Measurements from ENCODE around the gene CHST11. TPM values are rescaled to one million over a fixed set of nuclear protein-coding genes. Genes with fewer than 3 reads are reported as not detected.

CHST11 gene
- total RNA-seq, 1 experiment from 2014 or later, result 6.7 TPM

DNA sequence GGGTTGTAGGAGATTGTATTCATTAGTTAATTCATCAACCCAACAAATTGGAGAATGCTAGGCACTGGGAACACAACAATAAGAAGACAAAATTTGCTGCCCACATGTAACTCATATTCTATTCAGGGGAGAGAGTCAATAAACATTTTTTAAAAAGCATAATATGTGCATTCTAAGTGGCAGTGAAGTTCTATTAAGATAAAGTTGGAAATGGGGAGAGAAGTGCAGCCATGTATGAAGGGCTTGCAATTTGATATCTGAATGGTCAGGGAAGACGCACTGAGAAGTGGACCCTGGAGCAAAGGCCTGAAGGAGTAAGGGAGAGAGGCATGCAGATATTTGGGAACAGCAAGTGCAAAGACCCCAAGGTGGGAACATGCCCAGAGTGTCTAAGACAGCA is 40.2 kb upstream of the CHST11 start:
- Mint-ChIP-seq H3K36me3 (ENCODE audit: insufficient read depth in 1 of 3, low read depth in 3 of 3) (no peaks in the 10 kb centered on the region), H3K4me1 (peaks cover 18 to 20% of the 10 kb centered on the region in 2 experiments), H3K27ac (no peak overlapping the region), H3K27me3 (ENCODE audit: low read depth) (peaks cover 19% of the 10 kb centered on the region), H3K9me3 (no peaks in the 10 kb centered on the region), H3K4me3 (no peak overlapping the region)
- Histone ChIP-seq H3K4me1 (ENCODE audit: insufficient read depth, low read length) (peaks cover 6% of the 10 kb centered on the region; the same call in 1 of the 2 replicates), H2BK120ac (ENCODE audit: low read depth, low read length, poor library complexity, severe bottlenecking) (no peak overlapping the region), H2BK15ac (ENCODE audit: low read depth, low read length) (no peak overlapping the region), H2AK5ac (ENCODE audit: insufficient read length, low read length) (no peak overlapping the region), H3K18ac (ENCODE audit: insufficient read length, low read depth, low read length) (no peak overlapping the region), H3K23ac (ENCODE audit: insufficient read length, low read depth, low read length) (no peak overlapping the region), H3K4me2 (ENCODE audit: insufficient read depth, insufficient read length, low read length) (no peak overlapping the region), H3K27me3 (ENCODE audit: insufficient read depth, low read length) (0 out of 2 replicates have a peak, but pooled peaks cover 1% of the 10 kb centered on the region), H2AFZ (ENCODE audit: low read length) (no peak overlapping the region), H2BK20ac (ENCODE audit: low read depth, low read length, poor library complexity, severe bottlenecking) (no peak overlapping the region), H3K9me3 (ENCODE audit: control insufficient read depth, low read depth, low read length) (no peaks in the 10 kb centered on the region), H4K8ac (replicated peaks; ENCODE audit: insufficient read length, low read depth, low read length) (no peak overlapping the region), H4K91ac (ENCODE audit: insufficient read length, low read depth, low read length) (no peak overlapping the region), H4K20me1 (ENCODE audit: control insufficient read depth, insufficient read depth, insufficient read length) (no peaks in the 10 kb centered on the region), H2BK12ac (ENCODE audit: insufficient read length, low read depth, low read length) (no peak overlapping the region), H4K5ac (ENCODE audit: insufficient read length, low read depth, low read length) (no peak overlapping the region), H3K27ac (ENCODE audit: insufficient read length, low read depth, low read length) (no peak overlapping the region), H3K56ac (ENCODE audit: insufficient read length, low read depth, low read length) (no peak overlapping the region), H3K79me2 (ENCODE audit: insufficient read depth, low read length) (no peaks in the 10 kb centered on the region), H3K79me1 (ENCODE audit: insufficient read depth, low read depth, low read length, poor library complexity, severe bottlenecking) (no peaks in the 10 kb centered on the region), H3K23me2 (ENCODE audit: insufficient read length, low read depth, low read length, poor library complexity, severe bottlenecking) (no peaks in the 10 kb centered on the region), H2BK5ac (ENCODE audit: insufficient read length, low read length) (no peak overlapping the region), H3K9ac (ENCODE audit: extremely low read depth, insufficient read length, low read length) (no peak overlapping the region), H3T11ph (ENCODE audit: low read length) (no peak overlapping the region), H3K14ac (ENCODE audit: insufficient read depth, low read length) (no peak overlapping the region), H3K4ac (ENCODE audit: low read depth, low read length) (no peak overlapping the region)
- WGBS (ENCODE audit: extremely low coverage, insufficient read length, low lambda C conversion rate), result no CpG with 5 or more reads among the region's 1 CpG
- TF ChIP-seq, protein P1, sequence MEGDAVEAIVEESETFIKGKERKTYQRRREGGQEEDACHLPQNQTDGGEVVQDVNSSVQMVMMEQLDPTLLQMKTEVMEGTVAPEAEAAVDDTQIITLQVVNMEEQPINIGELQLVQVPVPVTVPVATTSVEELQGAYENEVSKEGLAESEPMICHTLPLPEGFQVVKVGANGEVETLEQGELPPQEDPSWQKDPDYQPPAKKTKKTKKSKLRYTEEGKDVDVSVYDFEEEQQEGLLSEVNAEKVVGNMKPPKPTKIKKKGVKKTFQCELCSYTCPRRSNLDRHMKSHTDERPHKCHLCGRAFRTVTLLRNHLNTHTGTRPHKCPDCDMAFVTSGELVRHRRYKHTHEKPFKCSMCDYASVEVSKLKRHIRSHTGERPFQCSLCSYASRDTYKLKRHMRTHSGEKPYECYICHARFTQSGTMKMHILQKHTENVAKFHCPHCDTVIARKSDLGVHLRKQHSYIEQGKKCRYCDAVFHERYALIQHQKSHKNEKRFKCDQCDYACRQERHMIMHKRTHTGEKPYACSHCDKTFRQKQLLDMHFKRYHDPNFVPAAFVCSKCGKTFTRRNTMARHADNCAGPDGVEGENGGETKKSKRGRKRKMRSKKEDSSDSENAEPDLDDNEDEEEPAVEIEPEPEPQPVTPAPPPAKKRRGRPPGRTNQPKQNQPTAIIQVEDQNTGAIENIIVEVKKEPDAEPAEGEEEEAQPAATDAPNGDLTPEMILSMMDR (conservative IDR thresholded peaks at IDR 0.05), result no peak
- no peak for DNase-seq
